ENCODE data around the gene LRFN4.

LRFN4 gene

DNA sequence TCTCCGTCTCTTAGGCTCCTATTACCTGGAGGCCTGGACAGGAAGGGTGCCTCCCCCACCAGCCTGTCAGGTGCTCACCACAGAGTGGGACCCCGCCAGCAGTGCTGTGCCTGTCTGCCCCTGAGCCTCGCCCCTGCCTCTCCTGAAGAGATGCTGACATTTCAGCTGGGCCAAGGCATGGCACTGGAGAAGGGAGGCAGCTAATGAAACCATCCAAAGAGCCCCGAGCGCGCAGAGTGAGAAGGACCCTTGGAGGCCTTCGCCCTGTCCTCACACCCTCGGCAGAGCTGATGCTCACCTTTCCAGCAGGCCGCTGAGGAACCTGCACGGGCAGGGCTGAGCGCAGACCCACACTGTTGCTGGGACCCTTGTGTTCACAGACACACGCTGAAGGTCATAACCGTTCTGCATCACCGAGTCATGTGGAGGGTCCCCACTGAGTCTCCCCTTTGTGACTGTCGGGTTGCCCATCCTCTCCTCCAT, 2.1 kb upstream of the LRFN4 start:
- Histone ChIP-seq H3K36me3 (ENCODE audit: control insufficient read depth, insufficient read depth, low read length) (no peaks in the 10 kb centered on the region), H3K9ac (ENCODE audit: low read length) (no peak overlapping the region), H3K27me3 (ENCODE audit: control insufficient read depth, insufficient read depth, low read length) (no peaks in the 10 kb centered on the region), H3K27ac (ENCODE audit: low read depth, low read length) (no peak overlapping the region), H3K4me3 (ENCODE audit: low read length) (no peak overlapping the region), H3K4me1 (ENCODE audit: control insufficient read depth, insufficient read depth, low read length) (peaks cover 5% of the 10 kb centered on the region)

GRCh38 chr11:66855574-66856495, 1.0 kb upstream of the LRFN4 start:
- peaks cover 5% of the 10 kb centered on the region for H3K4me1 ChIP-seq (ENCODE audit: control insufficient read depth, insufficient read depth, low read length)
- H3K27me3 ChIP-seq (ENCODE audit: control insufficient read depth, insufficient read depth, low read length), result no peaks in the 10 kb centered on the region
- peak overlapping the region; percentile 95 for H3K4me3 ChIP-seq (ENCODE audit: low read length)
- peak overlapping the region; percentile 82 for H3K9ac ChIP-seq (ENCODE audit: low read length)
- no peaks in the 10 kb centered on the region for H3K36me3 ChIP-seq (ENCODE audit: control insufficient read depth, insufficient read depth, low read length)
- H3K27ac ChIP-seq (ENCODE audit: low read depth, low read length), result peak overlapping the region; percentile 83

DNA sequence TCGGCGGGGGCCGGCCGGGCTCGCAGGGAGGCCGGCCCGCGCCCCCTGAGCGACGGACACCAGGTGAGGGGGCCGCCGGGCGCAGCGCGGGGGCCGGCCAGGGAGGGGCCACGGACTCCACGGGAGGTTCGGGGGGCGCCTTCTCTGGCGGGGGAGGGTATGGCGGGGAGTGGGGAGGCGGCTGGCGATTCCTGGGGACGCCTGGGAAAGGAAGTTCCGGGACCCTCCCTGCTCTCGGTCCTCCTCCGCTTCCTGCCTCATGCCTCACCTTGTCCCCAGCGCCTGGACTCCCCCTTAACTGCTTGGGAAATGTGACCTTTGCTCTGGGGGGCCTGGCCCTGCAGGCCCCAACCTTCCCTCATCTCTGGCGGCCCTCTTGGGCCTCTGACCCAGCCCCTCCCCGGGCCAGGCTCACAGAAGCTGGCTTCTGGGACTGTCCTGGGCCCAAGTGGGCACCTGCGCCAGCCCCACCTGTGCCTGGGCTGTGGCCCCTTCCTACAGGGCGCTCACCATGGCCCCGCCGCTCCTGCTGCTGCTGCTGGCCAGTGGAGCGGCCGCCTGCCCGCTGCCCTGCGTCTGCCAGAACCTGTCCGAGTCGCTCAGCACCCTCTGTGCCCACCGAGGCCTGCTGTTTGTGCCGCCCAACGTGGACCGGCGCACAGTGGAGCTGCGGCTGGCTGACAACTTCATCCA, 516 bp downstream of the LRFN4 start:
- peaks cover 5% of the 10 kb centered on the region for H3K4me1 ChIP-seq (ENCODE audit: control insufficient read depth, insufficient read depth, low read length)
- no peaks in the 10 kb centered on the region for H3K27me3 ChIP-seq (ENCODE audit: control insufficient read depth, insufficient read depth, low read length)
- H3K9ac ChIP-seq (ENCODE audit: low read length), result no peak overlapping the region
- H3K27ac ChIP-seq (ENCODE audit: low read depth, low read length), result no peak overlapping the region
- H3K4me3 ChIP-seq (ENCODE audit: low read length), result peak overlapping the region; percentile 33
- no peaks in the 10 kb centered on the region for H3K36me3 ChIP-seq (ENCODE audit: control insufficient read depth, insufficient read depth, low read length)

GRCh38 chr11:66857927-66858185, 992 bp downstream of the LRFN4 start:
- Histone ChIP-seq H3K36me3 (ENCODE audit: control insufficient read depth, insufficient read depth, low read length) (no peaks in the 10 kb centered on the region), H3K27ac (ENCODE audit: low read depth, low read length) (no peak overlapping the region), H3K9ac (ENCODE audit: low read length) (no peak overlapping the region), H3K4me3 (ENCODE audit: low read length) (no peak overlapping the region), H3K4me1 (ENCODE audit: control insufficient read depth, insufficient read depth, low read length) (peaks cover 5% of the 10 kb centered on the region), H3K27me3 (ENCODE audit: control insufficient read depth, insufficient read depth, low read length) (no peaks in the 10 kb centered on the region)

DNA sequence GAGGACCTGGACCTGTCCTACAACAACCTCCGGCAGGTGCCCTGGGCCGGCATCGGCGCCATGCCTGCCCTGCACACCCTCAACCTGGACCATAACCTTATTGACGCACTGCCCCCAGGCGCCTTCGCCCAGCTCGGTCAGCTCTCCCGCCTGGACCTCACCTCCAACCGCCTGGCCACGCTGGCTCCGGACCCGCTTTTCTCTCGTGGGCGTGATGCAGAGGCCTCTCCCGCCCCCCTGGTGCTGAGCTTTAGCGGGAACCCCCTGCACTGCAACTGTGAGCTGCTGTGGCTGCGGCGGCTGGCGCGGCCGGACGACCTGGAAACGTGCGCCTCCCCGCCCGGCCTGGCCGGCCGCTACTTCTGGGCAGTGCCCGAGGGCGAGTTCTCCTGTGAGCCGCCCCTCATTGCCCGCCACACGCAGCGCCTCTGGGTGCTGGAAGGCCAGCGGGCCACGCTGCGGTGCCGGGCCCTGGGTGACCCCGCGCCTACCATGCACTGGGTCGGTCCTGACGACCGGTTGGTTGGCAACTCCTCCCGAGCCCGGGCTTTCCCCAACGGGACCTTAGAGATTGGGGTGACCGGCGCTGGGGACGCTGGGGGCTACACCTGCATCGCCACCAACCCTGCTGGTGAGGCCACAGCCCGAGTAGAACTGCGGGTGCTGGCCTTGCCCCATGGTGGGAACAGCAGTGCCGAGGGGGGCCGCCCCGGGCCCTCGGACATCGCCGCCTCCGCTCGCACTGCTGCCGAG, 1.5 kb downstream of the LRFN4 start:
- H3K4me1 ChIP-seq (ENCODE audit: control insufficient read depth, insufficient read depth, low read length), result peaks cover 5% of the 10 kb centered on the region
- no peak overlapping the region for H3K4me3 ChIP-seq (ENCODE audit: low read length)
- H3K27me3 ChIP-seq (ENCODE audit: control insufficient read depth, insufficient read depth, low read length), result no peaks in the 10 kb centered on the region
- H3K9ac ChIP-seq (ENCODE audit: low read length), result no peak overlapping the region
- no peak overlapping the region for H3K27ac ChIP-seq (ENCODE audit: low read depth, low read length)
- H3K36me3 ChIP-seq (ENCODE audit: control insufficient read depth, insufficient read depth, low read length), result no peaks in the 10 kb centered on the region

DNA sequence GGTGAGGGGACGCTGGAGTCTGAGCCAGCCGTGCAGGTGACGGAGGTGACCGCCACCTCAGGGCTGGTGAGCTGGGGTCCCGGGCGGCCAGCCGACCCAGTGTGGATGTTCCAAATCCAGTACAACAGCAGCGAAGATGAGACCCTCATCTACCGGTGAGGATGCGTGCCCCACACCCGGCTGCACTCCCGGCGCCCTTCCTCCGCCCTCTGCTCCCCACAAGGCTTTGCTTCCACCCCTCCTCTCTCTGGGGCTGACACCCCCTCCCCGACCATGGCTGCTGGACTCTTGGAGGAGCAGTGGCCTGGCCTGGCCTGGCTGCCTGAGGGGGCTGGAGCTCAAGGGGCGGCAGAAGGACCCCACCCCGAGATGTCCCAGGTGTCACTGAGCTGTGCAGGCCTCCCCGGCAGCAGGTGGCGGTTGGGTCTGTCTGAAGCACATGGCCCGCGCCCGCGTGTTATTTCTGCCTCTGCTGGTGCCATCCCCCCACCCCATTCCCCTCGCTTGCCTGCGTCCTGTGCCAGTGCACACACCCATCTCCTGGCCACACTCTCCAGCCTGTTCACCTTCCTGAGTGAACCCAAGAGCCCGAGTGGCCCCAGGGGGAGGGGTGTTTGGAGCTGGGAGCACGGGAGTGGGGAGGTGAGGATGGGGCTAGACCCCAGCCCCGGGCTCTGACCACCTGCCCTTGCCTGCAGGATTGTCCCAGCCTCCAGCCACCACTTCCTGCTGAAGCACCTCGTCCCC, 2.2 kb downstream of the LRFN4 start:
- Histone ChIP-seq H3K36me3 (ENCODE audit: control insufficient read depth, insufficient read depth, low read length) (no peaks in the 10 kb centered on the region), H3K4me3 (ENCODE audit: low read length) (no peak overlapping the region), H3K27ac (ENCODE audit: low read depth, low read length) (no peak overlapping the region), H3K27me3 (ENCODE audit: control insufficient read depth, insufficient read depth, low read length) (no peaks in the 10 kb centered on the region), H3K4me1 (ENCODE audit: control insufficient read depth, insufficient read depth, low read length) (peaks cover 5% of the 10 kb centered on the region), H3K9ac (ENCODE audit: low read length) (no peak overlapping the region)

DNA sequence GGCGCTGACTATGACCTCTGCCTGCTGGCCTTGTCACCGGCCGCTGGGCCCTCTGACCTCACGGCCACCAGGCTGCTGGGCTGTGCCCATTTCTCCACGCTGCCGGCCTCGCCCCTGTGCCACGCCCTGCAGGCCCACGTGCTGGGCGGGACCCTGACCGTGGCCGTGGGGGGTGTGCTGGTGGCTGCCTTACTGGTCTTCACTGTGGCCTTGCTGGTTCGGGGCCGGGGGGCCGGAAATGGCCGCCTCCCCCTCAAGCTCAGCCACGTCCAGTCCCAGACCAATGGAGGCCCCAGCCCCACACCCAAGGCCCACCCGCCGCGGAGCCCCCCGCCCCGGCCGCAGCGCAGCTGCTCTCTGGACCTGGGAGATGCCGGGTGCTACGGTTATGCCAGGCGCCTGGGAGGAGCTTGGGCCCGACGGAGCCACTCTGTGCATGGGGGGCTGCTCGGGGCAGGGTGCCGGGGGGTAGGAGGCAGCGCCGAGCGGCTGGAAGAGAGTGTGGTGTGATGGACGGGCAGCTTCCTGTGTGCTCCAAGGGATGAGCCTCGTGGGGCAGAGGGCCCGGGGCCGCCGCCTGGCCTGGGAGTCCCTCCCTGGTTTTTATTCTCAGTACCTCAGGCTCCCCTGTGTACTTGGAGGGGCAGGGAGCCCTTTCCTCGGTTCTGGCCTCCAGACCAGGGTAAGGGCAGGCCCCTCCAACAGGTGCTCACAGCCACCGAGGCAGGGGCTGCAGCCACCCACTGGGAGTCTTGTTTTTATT, 3.0 kb downstream of the LRFN4 start:
- H3K27me3 ChIP-seq (ENCODE audit: control insufficient read depth, insufficient read depth, low read length), result no peaks in the 10 kb centered on the region
- H3K9ac ChIP-seq (ENCODE audit: low read length), result no peak overlapping the region
- H3K36me3 ChIP-seq (ENCODE audit: control insufficient read depth, insufficient read depth, low read length), result no peaks in the 10 kb centered on the region
- H3K4me1 ChIP-seq (ENCODE audit: control insufficient read depth, insufficient read depth, low read length), result peaks cover 5% of the 10 kb centered on the region
- H3K4me3 ChIP-seq (ENCODE audit: low read length), result no peak overlapping the region
- H3K27ac ChIP-seq (ENCODE audit: low read depth, low read length), result no peak overlapping the region

DNA sequence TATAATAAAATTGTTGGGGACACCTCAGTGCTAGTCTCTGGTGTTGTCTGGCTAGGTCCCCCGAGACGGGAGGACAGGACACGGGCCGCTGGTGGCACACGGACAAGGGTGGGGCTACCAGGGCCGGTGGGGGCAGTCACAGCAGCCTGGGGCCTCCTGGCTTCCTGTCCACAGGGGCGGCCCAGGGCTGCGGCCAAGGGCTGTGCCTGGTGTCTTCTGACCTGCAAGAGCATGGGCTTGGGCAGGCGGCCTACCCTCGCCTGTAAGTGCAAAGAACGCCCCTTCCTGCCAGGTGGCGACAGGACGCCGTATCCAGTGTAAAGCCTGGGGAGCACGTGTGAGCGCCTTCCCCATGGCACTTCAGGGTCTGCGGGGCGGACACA, 3.6 kb downstream of the LRFN4 start:
- Histone ChIP-seq H3K4me1 (ENCODE audit: control insufficient read depth, insufficient read depth, low read length) (peaks cover 4% of the 10 kb centered on the region), H3K4me3 (ENCODE audit: low read length) (no peak overlapping the region), H3K9ac (ENCODE audit: low read length) (no peak overlapping the region), H3K27me3 (ENCODE audit: control insufficient read depth, insufficient read depth, low read length) (no peaks in the 10 kb centered on the region), H3K27ac (ENCODE audit: low read depth, low read length) (no peak overlapping the region), H3K36me3 (ENCODE audit: control insufficient read depth, insufficient read depth, low read length) (no peaks in the 10 kb centered on the region)

DNA sequence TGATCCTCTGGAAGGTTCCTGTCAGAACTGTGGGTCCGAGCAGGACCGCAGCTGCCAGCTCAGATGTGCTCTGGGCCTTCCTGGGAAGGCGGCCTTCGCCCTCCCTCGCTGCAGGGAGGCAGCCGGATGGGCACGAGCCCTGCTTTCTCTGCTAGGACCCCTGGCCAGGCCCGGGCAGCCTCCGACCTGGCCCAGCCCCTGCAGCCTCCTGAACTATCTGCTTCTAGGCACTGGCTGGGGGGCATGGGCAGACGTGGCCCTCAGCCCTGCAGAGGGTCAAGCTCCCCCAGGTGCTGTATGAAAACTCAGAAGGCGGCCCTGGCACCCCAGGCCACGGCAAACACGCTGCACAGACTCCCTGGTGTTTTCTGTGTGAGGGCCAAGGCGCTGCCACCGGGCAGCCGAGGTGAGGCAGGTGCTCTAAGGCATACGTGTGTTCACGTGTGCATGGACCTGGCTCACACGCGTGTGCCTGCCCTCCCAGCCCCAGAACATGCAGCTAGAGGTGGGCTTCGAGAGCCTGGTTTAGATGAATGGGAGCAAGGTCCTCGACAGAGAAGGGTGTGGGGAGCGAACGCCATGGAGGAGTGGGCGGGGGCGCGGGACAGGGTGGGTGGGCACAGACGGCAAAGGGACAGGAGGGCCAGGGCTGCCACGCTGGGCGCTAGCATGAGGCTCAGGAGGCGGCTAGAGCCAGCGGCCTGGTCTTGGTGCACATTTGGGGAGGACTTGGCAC, 4.3 kb downstream of the LRFN4 start:
- Histone ChIP-seq H3K9ac (ENCODE audit: low read length) (no peak overlapping the region), H3K27me3 (ENCODE audit: control insufficient read depth, insufficient read depth, low read length) (no peaks in the 10 kb centered on the region), H3K4me1 (ENCODE audit: control insufficient read depth, insufficient read depth, low read length) (no peaks in the 10 kb centered on the region), H3K4me3 (ENCODE audit: low read length) (no peak overlapping the region), H3K36me3 (ENCODE audit: control insufficient read depth, insufficient read depth, low read length) (no peaks in the 10 kb centered on the region), H3K27ac (ENCODE audit: low read depth, low read length) (no peak overlapping the region)

DNA sequence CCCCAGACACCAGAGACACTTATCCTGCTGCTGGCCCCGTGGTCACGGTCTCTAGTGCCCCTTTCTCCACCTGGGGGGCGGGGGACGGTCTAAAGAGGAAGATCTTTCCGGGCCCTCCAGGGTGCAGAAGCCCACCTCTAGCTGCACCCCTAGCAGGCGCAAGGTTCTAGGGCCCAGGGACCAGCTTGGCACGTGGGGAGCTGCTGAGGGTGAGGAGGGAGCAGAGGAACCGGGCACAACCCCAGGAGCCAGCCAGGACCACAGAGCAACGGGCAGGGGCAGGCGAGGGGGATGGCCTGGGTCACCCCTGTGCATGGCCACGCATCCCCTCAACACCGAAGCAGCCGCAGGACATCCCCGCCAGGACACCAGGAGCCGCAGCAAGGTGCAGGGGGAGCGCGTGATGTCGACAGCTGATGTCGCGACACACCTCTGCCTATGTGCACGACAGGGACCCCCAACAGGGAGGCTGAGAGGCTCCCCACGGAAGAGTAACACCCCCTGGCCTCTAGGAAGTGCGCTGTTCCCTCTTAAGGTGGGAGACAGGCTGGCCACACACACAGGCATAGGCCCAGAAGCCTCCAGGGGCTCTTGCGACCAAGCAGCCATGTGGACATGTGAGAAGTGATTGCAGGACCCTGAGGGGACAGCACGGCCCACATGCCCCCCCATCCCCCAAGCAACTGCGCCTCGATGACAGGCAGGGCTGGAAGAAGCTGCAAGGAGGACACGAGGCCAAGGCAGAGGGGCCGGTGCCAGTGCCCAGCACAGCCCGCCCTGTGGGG, 5.1 kb downstream of the LRFN4 start:
- no peak overlapping the region for H3K9ac ChIP-seq (ENCODE audit: low read length)
- H3K36me3 ChIP-seq (ENCODE audit: control insufficient read depth, insufficient read depth, low read length), result no peaks in the 10 kb centered on the region

More for the DNA sequence above, 5.1 kb downstream of the LRFN4 start:
- Histone ChIP-seq H3K4me1 (ENCODE audit: control insufficient read depth, insufficient read depth, low read length) (no peaks in the 10 kb centered on the region), H3K27me3 (ENCODE audit: control insufficient read depth, insufficient read depth, low read length) (no peaks in the 10 kb centered on the region), H3K27ac (ENCODE audit: low read depth, low read length) (no peak overlapping the region), H3K4me3 (ENCODE audit: low read length) (no peak overlapping the region)

Measured in rectal smooth muscle tissue (tissue), 1 donor.